ENCODE results near the gene ATG7. TPM values are rescaled to one million over a fixed set of nuclear protein-coding genes. Genes with fewer than 3 reads are reported as not detected.

Gene ATG7
- total RNA-seq, 1 donor from 2014 or later = 40.3 TPM

DNA sequence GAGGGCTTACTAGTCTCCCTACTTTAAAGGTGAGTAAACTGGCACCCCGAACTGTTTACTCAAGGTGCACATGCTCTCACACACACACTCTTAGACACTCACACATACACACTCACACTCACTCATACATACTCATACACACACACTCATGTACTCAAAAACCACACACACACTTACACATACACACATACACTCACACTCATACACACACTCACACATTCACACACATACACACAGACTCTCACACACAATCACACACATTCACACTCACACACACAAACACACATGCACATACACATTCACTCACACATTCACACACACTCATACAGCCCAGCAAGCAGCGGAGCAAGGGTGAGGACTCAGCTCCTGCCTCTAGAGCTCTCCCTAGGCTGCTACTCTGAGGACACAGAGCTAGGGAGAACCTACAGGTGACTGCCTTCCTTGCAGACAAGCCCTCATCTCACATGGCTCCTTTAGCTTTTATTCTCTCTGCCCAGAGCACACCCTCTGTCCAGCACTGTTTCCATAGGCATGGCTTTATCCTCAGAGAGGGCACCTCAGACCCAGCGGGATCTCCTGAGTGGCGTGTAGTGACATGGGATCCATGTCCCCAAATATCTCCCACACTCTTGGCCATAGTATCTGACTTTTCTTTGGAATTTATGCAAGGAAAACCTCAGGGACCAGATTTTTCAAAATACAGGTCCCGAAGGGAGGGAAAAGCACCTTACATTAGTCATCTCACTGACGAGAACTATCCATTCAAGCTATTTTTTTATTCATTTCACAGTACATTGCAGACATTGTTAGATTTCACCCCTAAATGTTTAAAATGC, 26.2 kb upstream of the ATG7 start:
- Mint-ChIP-seq H3K4me3 (no peak overlapping the region), H3K4me1 (no peaks in the 10 kb centered on the region), H3K9me3 (peaks cover 3% of the 10 kb centered on the region), H3K27ac (no peak overlapping the region), H3K27me3 (ENCODE audit: low read depth) (no peaks in the 10 kb centered on the region), H3K36me3 (no peaks in the 10 kb centered on the region)
- TF ChIP-seq, protein P1, sequence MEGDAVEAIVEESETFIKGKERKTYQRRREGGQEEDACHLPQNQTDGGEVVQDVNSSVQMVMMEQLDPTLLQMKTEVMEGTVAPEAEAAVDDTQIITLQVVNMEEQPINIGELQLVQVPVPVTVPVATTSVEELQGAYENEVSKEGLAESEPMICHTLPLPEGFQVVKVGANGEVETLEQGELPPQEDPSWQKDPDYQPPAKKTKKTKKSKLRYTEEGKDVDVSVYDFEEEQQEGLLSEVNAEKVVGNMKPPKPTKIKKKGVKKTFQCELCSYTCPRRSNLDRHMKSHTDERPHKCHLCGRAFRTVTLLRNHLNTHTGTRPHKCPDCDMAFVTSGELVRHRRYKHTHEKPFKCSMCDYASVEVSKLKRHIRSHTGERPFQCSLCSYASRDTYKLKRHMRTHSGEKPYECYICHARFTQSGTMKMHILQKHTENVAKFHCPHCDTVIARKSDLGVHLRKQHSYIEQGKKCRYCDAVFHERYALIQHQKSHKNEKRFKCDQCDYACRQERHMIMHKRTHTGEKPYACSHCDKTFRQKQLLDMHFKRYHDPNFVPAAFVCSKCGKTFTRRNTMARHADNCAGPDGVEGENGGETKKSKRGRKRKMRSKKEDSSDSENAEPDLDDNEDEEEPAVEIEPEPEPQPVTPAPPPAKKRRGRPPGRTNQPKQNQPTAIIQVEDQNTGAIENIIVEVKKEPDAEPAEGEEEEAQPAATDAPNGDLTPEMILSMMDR (IDR thresholded peaks at IDR 0.05; ENCODE audit: unreplicated experiment) = no peak
- no peak for DNase-seq (ENCODE audit: low spot score in 2 of 2, unreplicated experiment in 2 of 2)

DNA sequence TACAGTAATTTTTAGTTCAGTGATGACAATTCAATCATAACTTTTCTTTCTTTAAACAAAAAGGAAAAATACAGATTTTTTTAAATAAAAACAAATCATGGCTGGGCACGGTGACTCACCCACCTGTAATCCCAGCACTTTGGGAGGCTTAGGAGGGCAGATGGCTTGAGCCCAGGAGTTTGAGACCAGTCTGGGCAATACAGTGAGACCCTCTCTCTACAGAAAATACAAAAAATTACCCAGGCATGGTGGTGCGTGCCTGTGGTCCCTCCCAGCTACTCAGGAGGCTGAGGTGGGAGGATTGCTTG, 25.6 kb upstream of the ATG7 start:
- TF ChIP-seq, protein P1 (IDR thresholded peaks at IDR 0.05; ENCODE audit: unreplicated experiment) = no peak
- no peaks in the 10 kb centered on the region for H3K27me3 Mint-ChIP-seq (ENCODE audit: low read depth)
- DNase-seq (ENCODE audit: low spot score in 2 of 2, unreplicated experiment in 2 of 2) = no peak
- H3K27ac Mint-ChIP-seq = no peak overlapping the region
- no peaks in the 10 kb centered on the region for H3K4me1 Mint-ChIP-seq
- H3K36me3 Mint-ChIP-seq = no peaks in the 10 kb centered on the region
- H3K4me3 Mint-ChIP-seq = no peak overlapping the region
- H3K9me3 Mint-ChIP-seq = peaks cover 3% of the 10 kb centered on the region

DNA sequence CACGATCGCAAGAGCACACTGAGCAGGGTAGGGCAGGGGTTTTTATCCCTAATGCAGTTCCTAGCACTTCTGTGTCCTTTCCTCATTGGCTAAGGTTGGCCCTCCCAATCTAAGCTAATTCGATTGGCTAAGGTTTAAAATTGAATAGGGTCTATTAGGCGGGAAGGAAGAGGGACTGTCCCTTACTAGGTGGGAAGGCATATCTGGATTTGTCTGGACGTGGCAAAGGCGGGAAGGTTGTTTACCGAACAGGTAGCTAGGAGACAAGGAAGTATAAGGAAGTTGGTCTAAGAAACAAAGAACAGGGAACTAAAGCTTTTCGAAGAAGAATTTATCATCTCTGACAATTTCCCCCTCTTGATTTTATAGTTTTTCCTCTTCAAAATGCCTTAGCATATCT, 24.8 kb upstream of the ATG7 start:
- H3K4me1 Mint-ChIP-seq = peaks cover under 1% of the 10 kb centered on the region
- H3K4me3 Mint-ChIP-seq = no peak overlapping the region

DNA sequence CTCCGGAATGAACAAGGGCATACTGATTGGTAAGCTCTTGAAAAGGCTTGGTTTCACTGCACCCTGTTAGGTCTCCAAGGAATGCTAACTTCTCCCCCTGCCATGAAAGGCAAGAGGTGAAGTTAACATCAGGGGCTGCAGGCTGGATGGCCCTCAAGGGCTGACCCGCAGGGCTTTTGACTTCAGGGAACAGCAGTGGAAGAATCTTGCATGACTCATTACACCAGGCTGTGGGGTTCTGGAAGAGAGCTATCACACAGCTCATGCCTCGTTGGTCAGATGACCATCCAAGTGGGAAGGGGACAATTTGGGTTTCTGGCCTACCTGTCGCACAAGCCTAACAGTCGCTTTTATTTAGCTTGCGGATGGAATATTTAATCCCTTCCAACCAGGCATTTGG, 23.6 kb upstream of the ATG7 start:
- Mint-ChIP-seq H3K27me3 (ENCODE audit: low read depth) (no peaks in the 10 kb centered on the region), H3K4me3 (no peak overlapping the region), H3K9me3 (peaks cover 3% of the 10 kb centered on the region), H3K27ac (no peak overlapping the region), H3K4me1 (peaks cover 10% of the 10 kb centered on the region), H3K36me3 (no peaks in the 10 kb centered on the region)
- TF ChIP-seq, protein P1 (IDR thresholded peaks at IDR 0.05; ENCODE audit: unreplicated experiment) = no peak
- DNase-seq (ENCODE audit: low spot score in 2 of 2, unreplicated experiment in 2 of 2) = no peak

More for the DNA sequence above, 24.8 kb upstream of the ATG7 start:
- no peaks in the 10 kb centered on the region for H3K36me3 Mint-ChIP-seq
- TF ChIP-seq, protein P1 (IDR thresholded peaks at IDR 0.05; ENCODE audit: unreplicated experiment) = no peak
- no peak overlapping the region for H3K27ac Mint-ChIP-seq
- no peak for DNase-seq (ENCODE audit: low spot score in 2 of 2, unreplicated experiment in 2 of 2)
- peaks cover 3% of the 10 kb centered on the region for H3K9me3 Mint-ChIP-seq
- no peaks in the 10 kb centered on the region for H3K27me3 Mint-ChIP-seq (ENCODE audit: low read depth)

DNA sequence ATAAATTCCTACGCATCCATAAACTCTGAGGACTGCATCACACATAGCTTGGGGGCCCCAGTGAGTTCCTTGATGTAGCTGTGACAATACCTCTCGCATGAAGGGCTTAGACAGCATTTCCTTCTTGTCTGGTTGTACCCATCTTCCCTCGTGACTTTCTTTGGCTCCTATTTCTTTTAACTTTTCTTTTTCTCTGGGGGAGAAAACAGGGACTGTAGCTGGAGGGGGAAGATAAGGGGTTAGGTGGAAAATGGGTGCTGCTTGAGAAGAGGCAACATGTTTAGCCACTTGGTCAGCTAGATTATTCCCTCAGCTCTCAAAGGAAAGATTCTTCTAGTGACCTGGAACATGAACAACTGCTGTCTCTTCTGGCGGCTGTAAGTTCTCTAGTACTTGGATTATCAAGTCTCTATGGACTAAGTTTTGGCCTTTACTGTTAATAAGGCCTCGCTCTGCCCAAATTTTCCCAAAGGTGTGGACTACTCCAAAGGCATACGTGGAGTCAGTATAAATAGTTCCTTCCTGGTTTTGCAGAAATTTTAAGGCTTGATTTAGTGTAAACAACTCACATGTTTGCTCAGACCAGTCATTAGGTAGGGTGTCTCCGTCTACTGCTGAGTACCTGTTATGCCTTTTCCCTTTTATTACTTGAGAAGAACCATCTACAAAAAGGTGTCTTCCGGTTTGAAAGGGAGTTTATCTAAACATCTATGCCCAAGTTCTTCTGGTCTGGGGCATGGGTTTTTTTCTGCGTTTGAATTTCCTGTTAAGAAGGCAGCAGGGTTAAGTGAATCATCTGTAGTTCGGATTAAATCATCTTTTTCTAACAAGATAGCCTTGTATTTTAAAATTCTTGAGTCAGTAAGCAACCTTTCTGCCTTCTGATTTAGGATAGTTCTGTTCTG, 21.0 kb upstream of the ATG7 start:
- peaks cover 17% of the 10 kb centered on the region for H3K4me1 Mint-ChIP-seq
- H3K9me3 Mint-ChIP-seq = peaks cover 12% of the 10 kb centered on the region
- DNase-seq (ENCODE audit: low spot score in 2 of 2, unreplicated experiment in 2 of 2) = no peak
- TF ChIP-seq, protein P1 (IDR thresholded peaks at IDR 0.05; ENCODE audit: unreplicated experiment) = no peak
- H3K27me3 Mint-ChIP-seq (ENCODE audit: low read depth) = no peaks in the 10 kb centered on the region
- no peak overlapping the region for H3K4me3 Mint-ChIP-seq
- H3K36me3 Mint-ChIP-seq = no peaks in the 10 kb centered on the region
- no peak overlapping the region for H3K27ac Mint-ChIP-seq
